Hepatocyte (in vitro differentiated cells): Measurements from ENCODE around the gene LDLRAD3.

Source experiments
- EZH2 ChIP-seq: fragments of 200-600 bp; sonication (generic); IDR thresholded peaks from 2 replicates; pipeline ENCODE4 v1.6.1; 2016; ENCODE audit warnings: antibody characterized with exemption, mild to moderate bottlenecking, borderline replicate concordance
- EZH2phosphoT487 ChIP-seq: fragments of 200-600 bp; sonication (generic); IDR thresholded peaks from one replicate; pipeline ENCODE4 v1.6.1; 2018; ENCODE audit warnings: antibody characterized with exemption, mild to moderate bottlenecking, low read depth, moderate library complexity; ENCODE audit not compliant: unreplicated experiment, severe bottlenecking
- TF ChIP-seq, protein P1 (sequence below): fragments of 200-600 bp; sonication (generic); IDR thresholded peaks from 2 replicates; pipeline ENCODE4 v1.5.1; 2016; ENCODE audit warnings: antibody characterized with exemption, mild to moderate bottlenecking; ENCODE audit not compliant: poor library complexity

DNA sequence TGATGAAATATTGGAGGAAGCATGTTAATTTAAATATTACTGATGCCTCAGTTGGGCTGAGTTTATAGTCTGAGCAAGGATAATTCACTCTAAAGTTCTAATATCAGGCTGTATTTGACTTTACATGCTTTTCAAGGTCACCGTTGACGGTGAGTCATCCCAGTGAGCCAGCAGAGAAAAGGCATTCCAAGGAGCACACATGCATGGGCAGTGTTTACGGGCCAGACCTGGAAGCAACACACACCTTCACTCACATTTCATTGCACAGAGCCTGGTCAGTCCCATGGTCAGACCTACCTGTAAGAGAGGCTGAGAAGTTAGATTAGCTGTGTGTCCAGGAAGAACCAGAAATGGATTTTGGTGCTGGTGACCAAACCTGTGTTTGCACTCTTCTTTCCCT is 291.9 kb downstream of the LDLRAD3 start:
- TF ChIP-seq, protein P1, sequence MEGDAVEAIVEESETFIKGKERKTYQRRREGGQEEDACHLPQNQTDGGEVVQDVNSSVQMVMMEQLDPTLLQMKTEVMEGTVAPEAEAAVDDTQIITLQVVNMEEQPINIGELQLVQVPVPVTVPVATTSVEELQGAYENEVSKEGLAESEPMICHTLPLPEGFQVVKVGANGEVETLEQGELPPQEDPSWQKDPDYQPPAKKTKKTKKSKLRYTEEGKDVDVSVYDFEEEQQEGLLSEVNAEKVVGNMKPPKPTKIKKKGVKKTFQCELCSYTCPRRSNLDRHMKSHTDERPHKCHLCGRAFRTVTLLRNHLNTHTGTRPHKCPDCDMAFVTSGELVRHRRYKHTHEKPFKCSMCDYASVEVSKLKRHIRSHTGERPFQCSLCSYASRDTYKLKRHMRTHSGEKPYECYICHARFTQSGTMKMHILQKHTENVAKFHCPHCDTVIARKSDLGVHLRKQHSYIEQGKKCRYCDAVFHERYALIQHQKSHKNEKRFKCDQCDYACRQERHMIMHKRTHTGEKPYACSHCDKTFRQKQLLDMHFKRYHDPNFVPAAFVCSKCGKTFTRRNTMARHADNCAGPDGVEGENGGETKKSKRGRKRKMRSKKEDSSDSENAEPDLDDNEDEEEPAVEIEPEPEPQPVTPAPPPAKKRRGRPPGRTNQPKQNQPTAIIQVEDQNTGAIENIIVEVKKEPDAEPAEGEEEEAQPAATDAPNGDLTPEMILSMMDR, result no peak
- TF ChIP-seq EZH2 (no peak), EZH2phosphoT487 (no peak)
